Measurements from ENCODE around the gene ZNF367.

Gene ZNF367

GRCh38 chr9:96350866-96351265 lies 67.3 kb downstream of the ZNF367 start:
- no peak overlapping the region for H3K27ac ChIP-seq (replicated peaks)
- TF ChIP-seq SPI1 (IDR thresholded peaks at IDR 0.05; ENCODE audit: borderline replicate concordance, low read depth): no peak
- TF ChIP-seq POLR2AphosphoS5 (IDR thresholded peaks at IDR 0.05; ENCODE audit: low read depth): no peak
- TF ChIP-seq GABPA (IDR thresholded peaks at IDR 0.05; ENCODE audit: low read depth): no peak
- TF ChIP-seq, protein P1, sequence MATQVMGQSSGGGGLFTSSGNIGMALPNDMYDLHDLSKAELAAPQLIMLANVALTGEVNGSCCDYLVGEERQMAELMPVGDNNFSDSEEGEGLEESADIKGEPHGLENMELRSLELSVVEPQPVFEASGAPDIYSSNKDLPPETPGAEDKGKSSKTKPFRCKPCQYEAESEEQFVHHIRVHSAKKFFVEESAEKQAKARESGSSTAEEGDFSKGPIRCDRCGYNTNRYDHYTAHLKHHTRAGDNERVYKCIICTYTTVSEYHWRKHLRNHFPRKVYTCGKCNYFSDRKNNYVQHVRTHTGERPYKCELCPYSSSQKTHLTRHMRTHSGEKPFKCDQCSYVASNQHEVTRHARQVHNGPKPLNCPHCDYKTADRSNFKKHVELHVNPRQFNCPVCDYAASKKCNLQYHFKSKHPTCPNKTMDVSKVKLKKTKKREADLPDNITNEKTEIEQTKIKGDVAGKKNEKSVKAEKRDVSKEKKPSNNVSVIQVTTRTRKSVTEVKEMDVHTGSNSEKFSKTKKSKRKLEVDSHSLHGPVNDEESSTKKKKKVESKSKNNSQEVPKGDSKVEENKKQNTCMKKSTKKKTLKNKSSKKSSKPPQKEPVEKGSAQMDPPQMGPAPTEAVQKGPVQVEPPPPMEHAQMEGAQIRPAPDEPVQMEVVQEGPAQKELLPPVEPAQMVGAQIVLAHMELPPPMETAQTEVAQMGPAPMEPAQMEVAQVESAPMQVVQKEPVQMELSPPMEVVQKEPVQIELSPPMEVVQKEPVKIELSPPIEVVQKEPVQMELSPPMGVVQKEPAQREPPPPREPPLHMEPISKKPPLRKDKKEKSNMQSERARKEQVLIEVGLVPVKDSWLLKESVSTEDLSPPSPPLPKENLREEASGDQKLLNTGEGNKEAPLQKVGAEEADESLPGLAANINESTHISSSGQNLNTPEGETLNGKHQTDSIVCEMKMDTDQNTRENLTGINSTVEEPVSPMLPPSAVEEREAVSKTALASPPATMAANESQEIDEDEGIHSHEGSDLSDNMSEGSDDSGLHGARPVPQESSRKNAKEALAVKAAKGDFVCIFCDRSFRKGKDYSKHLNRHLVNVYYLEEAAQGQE (IDR thresholded peaks at IDR 0.05; ENCODE audit: insufficient replicate concordance, low read depth): no peak
- TF ChIP-seq CTCF (IDR thresholded peaks at IDR 0.05; ENCODE audit: insufficient read depth, low read length): no peak
- H3K27me3 ChIP-seq (ENCODE audit: insufficient read depth, poor library complexity, severe bottlenecking): no peaks in the 10 kb centered on the region
- no peak overlapping the region for H3K4me3 ChIP-seq (replicated peaks; ENCODE audit: insufficient read depth, low read length)
- no peak for DNase-seq (ENCODE audit: low read depth in 1 of 2, low spot score in 1 of 2)

DNA sequence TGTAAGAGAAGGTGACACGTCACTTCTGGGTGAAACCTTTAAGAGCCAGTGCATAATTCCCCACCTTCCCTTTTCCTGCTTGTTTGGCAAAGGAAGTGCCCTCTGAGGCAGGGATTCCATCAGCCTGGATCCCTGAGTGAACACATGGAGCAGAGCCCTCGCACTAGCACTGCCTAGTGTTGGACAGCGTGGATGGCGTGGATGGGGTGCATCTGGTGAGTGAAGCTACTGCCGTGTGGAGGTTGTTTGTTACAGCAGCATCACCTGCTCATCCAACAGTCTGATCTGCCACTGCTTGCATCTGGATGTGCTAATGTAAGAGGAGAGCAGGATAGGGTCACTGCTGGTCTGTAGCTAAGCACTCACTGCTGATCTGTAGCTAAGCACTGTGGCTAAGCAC lies 69.9 kb downstream of the ZNF367 start:
- DNase-seq (ENCODE audit: low read depth in 1 of 2, low spot score in 1 of 2): no peak
- no peak overlapping the region for H3K4me3 ChIP-seq (replicated peaks; ENCODE audit: insufficient read depth, low read length)
- H3K27me3 ChIP-seq (ENCODE audit: insufficient read depth, poor library complexity, severe bottlenecking): no peaks in the 10 kb centered on the region
- no peak overlapping the region for H3K27ac ChIP-seq (replicated peaks)
- no peak for TF ChIP-seq POLR2AphosphoS5 (IDR thresholded peaks at IDR 0.05; ENCODE audit: low read depth)
- TF ChIP-seq, protein P1 (IDR thresholded peaks at IDR 0.05; ENCODE audit: insufficient replicate concordance, low read depth): no peak
- no peak for TF ChIP-seq CTCF (IDR thresholded peaks at IDR 0.05; ENCODE audit: insufficient read depth, low read length)
- no peak for TF ChIP-seq GABPA (IDR thresholded peaks at IDR 0.05; ENCODE audit: low read depth)
- no peak for TF ChIP-seq SPI1 (IDR thresholded peaks at IDR 0.05; ENCODE audit: borderline replicate concordance, low read depth)

- TF ChIP-seq SPI1 (IDR thresholded peaks at IDR 0.05; ENCODE audit: borderline replicate concordance, low read depth) (no peak), GABPA (IDR thresholded peaks at IDR 0.05; ENCODE audit: low read depth) (no peak), POLR2AphosphoS5 (IDR thresholded peaks at IDR 0.05; ENCODE audit: low read depth) (no peak), CTCF (IDR thresholded peaks at IDR 0.05; ENCODE audit: insufficient read depth, low read length) (no peak)
- TF ChIP-seq, protein P1 (IDR thresholded peaks at IDR 0.05; ENCODE audit: insufficient replicate concordance, low read depth): no peak
- no peaks in the 10 kb centered on the region for H3K27me3 ChIP-seq (ENCODE audit: insufficient read depth, poor library complexity, severe bottlenecking)
- no peak overlapping the region for H3K4me3 ChIP-seq (replicated peaks; ENCODE audit: insufficient read depth, low read length)
- H3K27ac ChIP-seq (replicated peaks): no peak overlapping the region
- no peak for DNase-seq (ENCODE audit: low read depth in 1 of 2, low spot score in 1 of 2)
These were observed 72.6 kb downstream of the ZNF367 start for GRCh38 chr9:96345551-96345950.

Data from HL-60 (cell line).